GM12891 (cell line): ENCODE data around the gene TENT5D.

Experiments
- POLR2A ChIP-seq: IDR thresholded peaks from 2 replicates; pipeline ENCODE4 v1.6.1; 2011; ENCODE audit warnings: low read depth, low read length, control low read depth
- POLR2AphosphoS5 ChIP-seq: IDR thresholded peaks from 2 replicates; pipeline ENCODE4 v1.6.1; 2011; ENCODE audit warnings: low read depth, low read length, control low read depth
- SPI1 ChIP-seq: IDR thresholded peaks from 2 replicates; pipeline ENCODE4 v1.6.1; 2011; ENCODE audit warnings: low read depth, low read length, control low read depth
- TAF1 ChIP-seq: IDR thresholded peaks from 2 replicates; pipeline ENCODE4 v1.6.1; 2011; ENCODE audit warnings: low read depth, low read length, control low read depth

DNA sequence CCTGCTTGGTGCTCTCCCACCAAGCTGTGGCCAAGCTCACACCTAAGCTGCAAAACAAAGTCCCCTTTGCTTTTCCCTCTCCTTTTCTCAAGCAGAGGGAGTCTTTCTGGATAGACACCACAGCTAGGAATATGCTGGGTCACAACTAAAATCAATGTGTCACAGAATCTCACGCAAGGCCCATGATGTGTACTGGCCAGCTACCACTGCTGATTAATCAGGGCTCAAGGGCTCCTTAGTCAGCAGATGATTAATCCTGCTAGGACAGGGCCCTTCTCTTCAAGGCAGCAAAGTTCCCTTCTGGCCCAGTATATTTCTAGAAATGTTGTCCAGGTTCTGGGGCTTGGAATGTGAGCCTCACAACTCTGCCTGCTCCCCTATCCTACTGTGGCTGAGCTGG is 32.0 kb upstream of the TENT5D start:
- TF ChIP-seq POLR2AphosphoS5 (no peak), TAF1 (no peak), POLR2A (no peak), SPI1 (no peak)
